OCI-LY7 (cell line): ENCODE data around the gene SLAMF7. TPM values are rescaled to one million over a fixed set of nuclear protein-coding genes. Genes with fewer than 3 reads are reported as not detected.

Source experiments
- BruUV-seq: library from RNA; stranded (reverse); fragments of 400-500 nt; replicated peaks from 2 replicates; lab custom pipeline; 2021; lab: Mats Ljungman, UMichigan
- CTCF ChIA-PET: fragments of 300-600 bp; sonication (Branson Sonifier 250); formaldehyde crosslinking; loops from one replicate; lab custom pipeline; 2022; ENCODE audit warnings: antibody characterized with exemption; ENCODE audit not compliant: unreplicated experiment; lab: Charles Lee
- POLR2A ChIA-PET: fragments of 300-600 bp; sonication (Branson Sonifier 250); formaldehyde crosslinking; loops from one replicate; lab custom pipeline; 2022; ENCODE audit warnings: antibody characterized with exemption; lab: Charles Lee
- DNase-seq: peaks from one replicate; pipeline ENCODE4 v3.0.0-alpha.2; 2015; ENCODE audit warnings: low spot score
- H2AFZ ChIP-seq: fragments of 200-600 bp; sonication (generic), shearing (Covaris generic); 2 replicates; pipeline ENCODE4 v1.6.1; 2014; ENCODE audit warnings: mild to moderate bottlenecking, antibody characterized with exemption, low read length, moderate library complexity
- H3K27ac ChIP-seq: fragments of 200-600 bp; sonication (generic); 2 replicates; pipeline ENCODE4 v1.5.1; 2014; ENCODE audit warnings: mixed run types, low read depth, mild to moderate bottlenecking, moderate library complexity, low read length, inconsistent platforms; ENCODE audit not compliant: poor library complexity, severe bottlenecking
- H3K36me3 ChIP-seq: fragments of 200-600 bp; sonication (generic); 2 replicates; pipeline ENCODE4 v1.6.1; 2014; ENCODE audit warnings: mild to moderate bottlenecking, antibody characterized with exemption, low read length, moderate library complexity, mixed read lengths; ENCODE audit not compliant: insufficient read depth
- H3K4me1 ChIP-seq: fragments of 200-600 bp; sonication (generic); 2 replicates; pipeline ENCODE4 v1.5.1; 2014; ENCODE audit warnings: mild to moderate bottlenecking, low read length; ENCODE audit not compliant: insufficient read depth, poor library complexity, severe bottlenecking
- H3K4me2 ChIP-seq: fragments of 200-600 bp; sonication (generic); 2 replicates; pipeline ENCODE4 v1.6.1; 2014; ENCODE audit warnings: mild to moderate bottlenecking, low read length
- H3K4me3 ChIP-seq: fragments of 200-600 bp; sonication (generic); 2 replicates; pipeline ENCODE4 v1.5.1; 2014; ENCODE audit warnings: mild to moderate bottlenecking, low read depth, low read length; ENCODE audit not compliant: poor library complexity, severe bottlenecking
- H3K79me2 ChIP-seq: fragments of 200-600 bp; sonication (generic); 2 replicates; pipeline ENCODE4 v1.6.1; 2016; ENCODE audit warnings: low read depth, mild to moderate bottlenecking, low read length, moderate library complexity, mixed read lengths; ENCODE audit not compliant: insufficient read depth
- H3K9me2 ChIP-seq: fragments of 200-600 bp; sonication (generic); 2 replicates; pipeline ENCODE4 v1.6.1; 2016; ENCODE audit warnings: mild to moderate bottlenecking, low read length, mixed read lengths; ENCODE audit not compliant: insufficient read depth
- H3K9me3 ChIP-seq: fragments of 200-600 bp; sonication (generic); 2 replicates; pipeline ENCODE4 v1.6.1; 2014; ENCODE audit warnings: mild to moderate bottlenecking, mixed run types, low read length, mixed read lengths
- H4K20me1 ChIP-seq: fragments of 200-600 bp; sonication (generic); 2 replicates; pipeline ENCODE4 v1.6.1; 2014; ENCODE audit warnings: mild to moderate bottlenecking, antibody characterized with exemption, low read length, moderate library complexity, mixed read lengths; ENCODE audit not compliant: insufficient read depth
- EZH2phosphoT487 ChIP-seq: fragments of 200-600 bp; sonication (generic); IDR thresholded peaks from 2 replicates; pipeline ENCODE4 v1.6.1; 2018; ENCODE audit warnings: low read depth, borderline replicate concordance, mild to moderate bottlenecking, mixed run types, antibody characterized with exemption, low read length, moderate library complexity, mixed read lengths
- intact Hi-C: fragments of 100-400 bp; cut with micrococcal nuclease; formaldehyde crosslinking; loops from one replicate; pipeline ENCODE4 v1.10.0; 2022; ENCODE audit not compliant: unreplicated experiment
- total RNA-seq, 2 experiments: library from RNA; depleted of rRNA in 1 of 2; stranded (reverse); fragments of >200 nt in 1 of 2; shearing (Covaris generic) in 1 of 2; gene quantifications; 2 replicates each; pipeline ENCODE4 v1.2.3, GENCODE V29; 2014 to 2022
- TF ChIP-seq, protein P1 (sequence below): fragments of 200-600 bp; sonication (generic); conservative IDR thresholded peaks from 2 replicates; pipeline ENCODE4 v1.5.1; 2014; ENCODE audit warnings: mild to moderate bottlenecking, antibody characterized with exemption, low read length, moderate library complexity, mixed read lengths

Gene SLAMF7
- total RNA-seq, 2 experiments from 2014 or later, result not detected

DNA sequence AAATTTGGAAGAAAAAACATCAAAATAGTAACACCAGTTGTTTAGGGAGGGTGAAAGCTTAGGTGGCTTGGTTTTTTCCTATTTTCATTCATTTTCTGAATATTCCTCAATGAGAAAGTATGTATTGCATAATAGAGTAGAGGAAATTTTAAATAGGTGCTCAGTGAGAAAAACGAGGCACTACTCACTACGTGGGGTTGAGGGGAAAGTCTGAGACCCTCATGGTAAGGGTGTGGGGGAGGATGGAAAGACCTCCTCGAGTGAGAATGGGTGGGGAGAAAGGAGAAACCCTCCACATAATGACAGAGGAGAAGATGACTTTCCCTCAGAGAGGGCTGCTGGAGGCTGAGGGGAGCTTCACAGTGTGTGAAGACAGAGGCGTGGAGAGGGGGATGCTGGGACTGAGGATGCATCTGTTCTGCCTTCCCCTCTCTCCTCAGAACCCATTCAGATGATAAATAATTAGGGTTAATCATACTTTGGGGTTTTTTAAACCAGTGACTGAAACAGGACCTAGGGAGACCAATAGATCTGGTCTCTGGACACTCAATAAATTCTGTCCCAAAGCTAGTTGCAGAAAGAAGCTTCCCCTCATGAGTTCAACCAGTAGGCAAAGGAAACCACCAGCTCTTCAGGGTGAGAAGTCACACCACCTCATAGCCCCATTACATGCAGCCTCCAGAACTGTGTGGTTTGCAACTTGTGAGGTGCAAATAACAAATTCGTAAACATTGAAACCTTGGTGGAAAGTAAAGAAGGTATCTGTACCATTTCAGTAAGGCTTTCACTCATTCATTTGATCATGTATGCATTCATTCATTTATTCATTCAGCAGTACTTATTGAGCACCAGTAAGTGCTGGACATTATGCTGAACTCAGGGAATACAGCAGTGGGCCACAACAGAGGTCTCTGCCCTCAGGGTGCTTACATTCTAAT lies 17.1 kb downstream of the SLAMF7 start:
- Histone ChIP-seq H3K4me3 (no peak overlapping the region), H3K9me3 (no peaks in the 10 kb centered on the region), H3K4me1 (peaks cover 3% of the 10 kb centered on the region), H3K4me2 (no peak overlapping the region), H3K9me2 (no peaks in the 10 kb centered on the region), H3K36me3 (no peaks in the 10 kb centered on the region), H4K20me1 (no peaks in the 10 kb centered on the region), H3K27ac (no peak overlapping the region), H3K79me2 (no peaks in the 10 kb centered on the region), H2AFZ (no peak overlapping the region)
- TF ChIP-seq EZH2phosphoT487, result no peak
- TF ChIP-seq, protein P1, sequence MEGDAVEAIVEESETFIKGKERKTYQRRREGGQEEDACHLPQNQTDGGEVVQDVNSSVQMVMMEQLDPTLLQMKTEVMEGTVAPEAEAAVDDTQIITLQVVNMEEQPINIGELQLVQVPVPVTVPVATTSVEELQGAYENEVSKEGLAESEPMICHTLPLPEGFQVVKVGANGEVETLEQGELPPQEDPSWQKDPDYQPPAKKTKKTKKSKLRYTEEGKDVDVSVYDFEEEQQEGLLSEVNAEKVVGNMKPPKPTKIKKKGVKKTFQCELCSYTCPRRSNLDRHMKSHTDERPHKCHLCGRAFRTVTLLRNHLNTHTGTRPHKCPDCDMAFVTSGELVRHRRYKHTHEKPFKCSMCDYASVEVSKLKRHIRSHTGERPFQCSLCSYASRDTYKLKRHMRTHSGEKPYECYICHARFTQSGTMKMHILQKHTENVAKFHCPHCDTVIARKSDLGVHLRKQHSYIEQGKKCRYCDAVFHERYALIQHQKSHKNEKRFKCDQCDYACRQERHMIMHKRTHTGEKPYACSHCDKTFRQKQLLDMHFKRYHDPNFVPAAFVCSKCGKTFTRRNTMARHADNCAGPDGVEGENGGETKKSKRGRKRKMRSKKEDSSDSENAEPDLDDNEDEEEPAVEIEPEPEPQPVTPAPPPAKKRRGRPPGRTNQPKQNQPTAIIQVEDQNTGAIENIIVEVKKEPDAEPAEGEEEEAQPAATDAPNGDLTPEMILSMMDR, result no peak
- POLR2A ChIA-PET, result interaction anchor here (1.4 to 2.3 kb wide), 3 partner anchors 12 to 17 kb away, joined by 3 to 6 read pairs (median 4); partner anchors contain the start of gene SLAMF7
- intact Hi-C loops, result no loop called here
- no peak for DNase-seq
- no TSS peak for BruUV-seq
- CTCF ChIA-PET, result no interaction called here

DNA sequence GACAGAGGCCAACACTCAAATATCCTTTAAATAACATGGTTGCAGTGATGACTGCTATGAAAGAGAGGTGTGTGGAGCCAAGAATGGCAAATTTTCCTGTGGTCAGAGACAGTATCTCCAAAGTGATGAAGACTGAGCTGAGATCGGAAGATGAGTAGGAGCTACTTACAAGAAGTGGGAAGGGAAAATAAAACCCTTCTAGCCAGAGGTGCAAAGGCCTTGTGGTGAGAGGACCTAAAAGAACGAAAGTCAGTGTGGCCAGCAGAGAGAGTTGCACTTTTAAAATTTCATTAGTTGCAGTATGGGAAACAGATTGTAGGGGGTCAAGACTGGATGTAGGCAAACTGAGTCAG lies 17.8 kb downstream of the SLAMF7 start:
- intact Hi-C loops, result no loop called here
- Histone ChIP-seq H3K9me2 (no peaks in the 10 kb centered on the region), H4K20me1 (no peaks in the 10 kb centered on the region), H2AFZ (no peak overlapping the region), H3K4me3 (no peak overlapping the region), H3K27ac (no peak overlapping the region), H3K4me1 (no peaks in the 10 kb centered on the region), H3K79me2 (no peaks in the 10 kb centered on the region), H3K9me3 (no peaks in the 10 kb centered on the region), H3K4me2 (no peak overlapping the region), H3K36me3 (no peaks in the 10 kb centered on the region)
- DNase-seq, result no peak
- TF ChIP-seq, protein P1, result no peak
- no peak for TF ChIP-seq EZH2phosphoT487
- CTCF ChIA-PET, result no interaction called here
- POLR2A ChIA-PET, result interaction anchor here (1.4 to 2.3 kb wide), 3 partner anchors 13 to 18 kb away, joined by 3 to 6 read pairs (median 4); partner anchors contain the start of gene SLAMF7
- BruUV-seq, result no TSS peak

DNA sequence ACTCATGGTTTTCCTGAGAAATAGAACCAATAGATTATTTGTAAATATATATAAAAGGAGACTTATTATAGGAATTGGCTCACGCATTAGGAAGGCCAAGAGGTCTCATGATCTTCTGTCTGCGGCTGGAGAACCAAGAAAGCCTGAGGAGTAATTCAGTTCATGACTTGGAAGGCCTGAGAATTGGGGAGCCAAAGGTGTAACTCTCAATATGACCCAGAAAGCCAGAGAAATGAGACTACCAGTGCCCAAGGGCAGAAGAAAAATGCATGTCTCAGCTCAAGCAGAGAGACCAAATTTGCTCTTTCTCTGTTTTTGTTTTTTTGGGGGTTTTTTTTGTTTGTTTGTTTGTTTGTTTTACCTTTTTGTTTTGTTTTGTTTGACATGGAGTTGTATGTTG lies 19.5 kb downstream of the SLAMF7 start:
- DNase-seq, result no peak
- intact Hi-C loops, result no loop called here
- Histone ChIP-seq H3K36me3 (no peaks in the 10 kb centered on the region), H3K4me2 (no peak overlapping the region), H3K27ac (no peak overlapping the region), H2AFZ (no peak overlapping the region), H4K20me1 (no peaks in the 10 kb centered on the region), H3K9me3 (no peaks in the 10 kb centered on the region), H3K79me2 (no peaks in the 10 kb centered on the region), H3K4me3 (no peak overlapping the region), H3K9me2 (no peaks in the 10 kb centered on the region), H3K4me1 (no peaks in the 10 kb centered on the region)
- BruUV-seq, result no TSS peak
- ChIA-PET CTCF (no interaction called here), POLR2A (no interaction called here)
- TF ChIP-seq EZH2phosphoT487, result no peak
- TF ChIP-seq, protein P1, result no peak
